PC-9 (cell line): Measurements from ENCODE around the gene HTRA1.

Source experiments
- EZH2 ChIP-seq: fragments of 200-600 bp; sonication (generic); IDR thresholded peaks from 2 replicates; pipeline ENCODE4 v1.8.0; 2017; ENCODE audit warnings: antibody characterized with exemption, low read depth
- TF ChIP-seq, protein P1 (sequence below): fragments of 200-600 bp; sonication (generic); conservative IDR thresholded peaks from 2 replicates; pipeline ENCODE4 v1.6.1; 2017; ENCODE audit warnings: mixed run types, antibody characterized with exemption, mild to moderate bottlenecking, moderate library complexity

DNA sequence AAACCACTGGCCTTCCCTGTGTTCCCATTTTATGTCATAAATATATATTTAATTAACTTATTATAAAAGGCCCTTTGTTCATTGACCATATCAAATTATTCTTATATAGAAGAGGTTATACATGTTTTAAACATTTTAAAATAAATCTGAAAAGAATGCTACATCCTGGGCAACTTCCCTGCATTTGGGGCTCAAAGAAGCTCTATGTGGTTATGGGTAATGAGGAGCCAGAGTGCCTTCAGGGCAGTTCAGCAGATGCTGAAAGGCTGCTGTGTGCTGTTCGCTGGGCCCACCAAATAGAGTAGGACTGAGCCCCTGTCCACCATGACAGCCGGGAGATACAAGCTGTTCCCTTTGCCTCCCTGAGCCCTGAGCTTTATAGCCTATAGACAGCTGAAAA is 35.9 kb downstream of the HTRA1 start:
- TF ChIP-seq, protein P1, sequence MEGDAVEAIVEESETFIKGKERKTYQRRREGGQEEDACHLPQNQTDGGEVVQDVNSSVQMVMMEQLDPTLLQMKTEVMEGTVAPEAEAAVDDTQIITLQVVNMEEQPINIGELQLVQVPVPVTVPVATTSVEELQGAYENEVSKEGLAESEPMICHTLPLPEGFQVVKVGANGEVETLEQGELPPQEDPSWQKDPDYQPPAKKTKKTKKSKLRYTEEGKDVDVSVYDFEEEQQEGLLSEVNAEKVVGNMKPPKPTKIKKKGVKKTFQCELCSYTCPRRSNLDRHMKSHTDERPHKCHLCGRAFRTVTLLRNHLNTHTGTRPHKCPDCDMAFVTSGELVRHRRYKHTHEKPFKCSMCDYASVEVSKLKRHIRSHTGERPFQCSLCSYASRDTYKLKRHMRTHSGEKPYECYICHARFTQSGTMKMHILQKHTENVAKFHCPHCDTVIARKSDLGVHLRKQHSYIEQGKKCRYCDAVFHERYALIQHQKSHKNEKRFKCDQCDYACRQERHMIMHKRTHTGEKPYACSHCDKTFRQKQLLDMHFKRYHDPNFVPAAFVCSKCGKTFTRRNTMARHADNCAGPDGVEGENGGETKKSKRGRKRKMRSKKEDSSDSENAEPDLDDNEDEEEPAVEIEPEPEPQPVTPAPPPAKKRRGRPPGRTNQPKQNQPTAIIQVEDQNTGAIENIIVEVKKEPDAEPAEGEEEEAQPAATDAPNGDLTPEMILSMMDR, result no peak
- no peak for TF ChIP-seq EZH2
